Stomach (tissue), 9 donors: Measurements from ENCODE around the gene SPC25. TPM values are rescaled to one million over a fixed set of nuclear protein-coding genes. Genes with fewer than 3 reads are reported as not detected.
A peak's percentile ranks its signal among the peaks of the same experiment; 100 is the strongest.
"Not testable (repeated sequence)": the region's sequence is repeated elsewhere in the genome, so short reads cannot be mapped to it uniquely, and the experiment has no call there.

Experiments
- DNase-seq, 2 donors: peaks; one replicate each; pipeline versions ENCODE4 v3.0.0 to v3.0.0-alpha.2; 2013 to 2019
- H3K27ac ChIP-seq, 5 donors: fragments of 200-600 bp in 4 of 5; sonication (generic) in 4 of 5; one replicate each; pipeline ENCODE4 v1.5.1; 2013 to 2019; ENCODE audit warnings: mild to moderate bottlenecking in 1 of 5, moderate library complexity in 1 of 5
- H3K27me3 ChIP-seq, 3 donors: fragments of 200-600 bp; sonication (generic); one replicate each; pipeline ENCODE4 v1.5.1; 2017 to 2019; ENCODE audit warnings: mixed run types in 1 of 3
- H3K36me3 ChIP-seq, 4 donors: fragments of 200-600 bp; sonication (generic); 1 replicate in 3 of 4; 2 replicates in 1 of 4; pipeline ENCODE4 v1.5.1; 2016 to 2019
- H3K4me1 ChIP-seq, 4 donors: fragments of 200-600 bp; sonication (generic); one replicate each; pipeline ENCODE4 v1.5.1; 2016 to 2019
- H3K4me3 ChIP-seq, 4 donors: fragments of 200-600 bp; sonication (generic) in 3 of 4; one replicate each; pipeline ENCODE4 v1.5.1; 2016 to 2019; ENCODE audit warnings: mild to moderate bottlenecking in 1 of 4
- H3K9me3 ChIP-seq, 4 donors: fragments of 200-600 bp; sonication (generic); one replicate each; pipeline ENCODE4 v1.5.1; 2016 to 2019
- CTCF ChIP-seq, 7 experiments: fragments of 450-650 bp in 4 of 7; fragments of 200-600 bp in 3 of 7; sonication (generic) in 3 of 7; IDR thresholded peaks; one replicate each; pipeline ENCODE4 v1.5.1; 2016 to 2019; ENCODE audit warnings: antibody characterized with exemption in 7 of 7, control low read depth in 2 of 7, mild to moderate bottlenecking in 1 of 7
- EP300 ChIP-seq: sonication (generic); formaldehyde crosslinking; IDR thresholded peaks from one replicate; pipeline ENCODE4 v1.6.1; 2017; ENCODE audit warnings: antibody characterized with exemption
- POLR2A ChIP-seq, 4 donors: fragments of 450-650 bp; IDR thresholded peaks; one replicate each; pipeline ENCODE4 v1.6.1; 2016; ENCODE audit warnings: antibody characterized with exemption in 4 of 4, control low read depth in 2 of 4, mild to moderate bottlenecking in 1 of 4, moderate library complexity in 1 of 4
- POLR2AphosphoS5 ChIP-seq, 3 donors: sonication (generic); formaldehyde crosslinking; IDR thresholded peaks; one replicate each; pipeline ENCODE4 v1.6.1; 2016; ENCODE audit warnings: antibody characterized with exemption in 3 of 3
- WGBS, 5 donors: extraction: QIAGEN DNeasy Blood & Tissue Kit in 3 of 5; methylation state at CpG; one replicate each; pipeline versions ENCODE4 v1.1.5 to v1.1.7; 2013 to 2018; 5-methylcytosine and 5-hydroxymethylcytosine counted together
- intact Hi-C: fragments of 100-400 bp; cut with DNase I; formaldehyde crosslinking; loops from one replicate; pipeline ENCODE4 v1.15.1; 2023; ENCODE audit warnings: low total_unique reads
- polyA plus RNA-seq, 3 donors: library from polyadenylated mRNA; stranded (reverse); fragments of 200-250 nt; gene quantifications; one replicate each; pipeline ENCODE4 v1.2.3, GENCODE V29; 2013
- total RNA-seq, 5 donors: library from RNA; depleted of rRNA; stranded (reverse); fragments of >200 nt; gene quantifications; one replicate each; pipeline versions ENCODE4 v1.1.0 to v1.2.3, GENCODE V29; 2014 to 2016
- donor health status: healthy with polysubstance abuse.
- donor health status: Bipolar disorder and iron deficiency.
- donor health status: healthy.

The SPC25 gene
- total and polyA plus RNA-seq, 8 donors = 0.87 to 4.7 (median 2.9) TPM; not detected in 3

- no peak for DNase-seq
- WGBS, 5 donors = 96 to 100% (median 97%) methylated on average over 1 of the region's 1 CpG
- Histone ChIP-seq H3K27ac (no peak overlapping the region), H3K4me1 (peaks cover 0 to 13% (median 10%) of the 10 kb centered on the region in 4 donors), H3K4me3 (no peak overlapping the region), H3K36me3 (no peaks in the 10 kb centered on the region), H3K27me3 (no peaks in the 10 kb centered on the region), H3K9me3 (no peaks in the 10 kb centered on the region)
- intact Hi-C loops = no loop called here
- TF ChIP-seq POLR2A (IDR thresholded peaks at IDR 0.05) (no peak), CTCF (IDR thresholded peaks at IDR 0.05) (no peak), EP300 (no peak), POLR2AphosphoS5 (IDR thresholded peaks at IDR 0.05) (no peak)
These were observed 5.3 kb downstream of the SPC25 start for GRCh38 chr2:168884975-168885374.

GRCh38 chr2:168882163-168882562, 8.1 kb downstream of the SPC25 start:
- H3K27ac ChIP-seq, H3K36me3 ChIP-seq, H3K4me3 ChIP-seq, H3K27me3 ChIP-seq, DNase-seq, H3K4me1 ChIP-seq, intact Hi-C loops, H3K9me3 ChIP-seq: not testable (repeated sequence)
- WGBS, 5 donors = 81 to 90% (median 83%) methylated on average over 12 of the region's 12 CpGs

- peak in 1 of 2 donors; percentile 8 for DNase-seq
- no peak overlapping the region for H3K4me3 ChIP-seq
These were observed 15.7 kb downstream of the SPC25 start for GRCh38 chr2:168874368-168875054.

GRCh38 chr2:168870824-168871223, 19.4 kb downstream of the SPC25 start:
- H3K36me3 ChIP-seq, H3K27ac ChIP-seq, intact Hi-C loops, DNase-seq, H3K4me1 ChIP-seq, H3K27me3 ChIP-seq, H3K9me3 ChIP-seq, H3K4me3 ChIP-seq: not testable (repeated sequence)
- WGBS, 5 donors = 97 to 99% (median 98%) methylated on average over 4 of the region's 4 CpGs

More at GRCh38 chr2:168874368-168875054, 15.7 kb downstream of the SPC25 start:
- no peak for TF ChIP-seq POLR2AphosphoS5 (IDR thresholded peaks at IDR 0.05)
- TF ChIP-seq POLR2A (IDR thresholded peaks at IDR 0.05) = no peak
- no peak for TF ChIP-seq EP300
- 70 to 83% (median 81%) methylated on average over 6 of the region's 6 CpGs for WGBS, 5 donors
- Histone ChIP-seq H3K27me3 (no peaks in the 10 kb centered on the region), H3K27ac (no peak overlapping the region), H3K9me3 (no peaks in the 10 kb centered on the region), H3K4me1 (no peaks in the 10 kb centered on the region), H3K36me3 (no peaks in the 10 kb centered on the region)
- intact Hi-C loops = no loop called here

- H3K27me3 ChIP-seq, H3K9me3 ChIP-seq, H3K36me3 ChIP-seq, DNase-seq, H3K4me3 ChIP-seq, H3K4me1 ChIP-seq, intact Hi-C loops, H3K27ac ChIP-seq: not testable (repeated sequence)
- WGBS, 5 donors = 93 to 100% (median 100%) methylated on average over 1 of the region's 1 CpG
These were observed 19.9 kb downstream of the SPC25 start for GRCh38 chr2:168870369-168870768.

- DNase-seq, intact Hi-C loops, H3K9me3 ChIP-seq, H3K27me3 ChIP-seq, H3K4me3 ChIP-seq, H3K4me1 ChIP-seq, H3K27ac ChIP-seq: not testable (repeated sequence)
- peaks cover 8 to 34% (median 33%) of the 10 kb centered on the region in 4 donors for H3K36me3 ChIP-seq
- 91 to 100% (median 100%) methylated on average over 1 of the region's 1 CpG for whole genome bisulfite sequencing, 5 donors
These were observed 23.1 kb downstream of the SPC25 start for GRCh38 chr2:168867164-168867563.

GRCh38 chr2:168858146-168858545, 32.1 kb downstream of the SPC25 start:
- intact Hi-C loops = no loop called here
- DNase-seq = no peak
- no peak for TF ChIP-seq EP300
- TF ChIP-seq POLR2AphosphoS5 (IDR thresholded peaks at IDR 0.05) = no peak
- WGBS, 5 donors = 91 to 100% (median 97%) methylated on average over 2 of the region's 2 CpGs
- peaks cover 0 to 13% (median 4%) of the 10 kb centered on the region in 4 donors for H3K4me1 ChIP-seq
- H3K27ac ChIP-seq = no peak overlapping the region
- no peaks in the 10 kb centered on the region for H3K27me3 ChIP-seq
- no peaks in the 10 kb centered on the region for H3K9me3 ChIP-seq
- peaks cover 12 to 83% (median 48%) of the 10 kb centered on the region in 4 donors for H3K36me3 ChIP-seq
- no peak overlapping the region for H3K4me3 ChIP-seq
